Gastroesophageal sphincter (tissue), 4 donors: ENCODE data around the gene ZNF48. TPM values are rescaled to one million over a fixed set of nuclear protein-coding genes. Genes with fewer than 3 reads are reported as not detected.

Source experiments
- ATAC-seq: fragments of 150-250 bp; one replicate; pipeline ENCODE4 v1.9.1; 2016; ENCODE audit warnings: mild to moderate bottlenecking, moderate library complexity
- H3K27ac ChIP-seq, 4 donors: fragments of 200-600 bp; sonication (generic) in 3 of 4; 1 replicate in 3 of 4; 2 replicates in 1 of 4; pipeline ENCODE4 v1.5.1; 2016 to 2019
- H3K27me3 ChIP-seq: fragments of 200-600 bp; sonication (generic); one replicate; pipeline ENCODE4 v1.5.1; 2019
- H3K36me3 ChIP-seq, 2 donors: fragments of 200-600 bp; sonication (generic); one replicate each; pipeline ENCODE4 v1.5.1; 2019; ENCODE audit warnings: control low read depth in 1 of 2
- H3K4me1 ChIP-seq, 3 donors: fragments of 200-600 bp; sonication (generic); 1 replicate in 2 of 3; 2 replicates in 1 of 3; pipeline ENCODE4 v1.5.1; 2016 to 2019; ENCODE audit warnings: control low read depth in 2 of 3
- H3K4me3 ChIP-seq, 2 donors: fragments of 200-600 bp; sonication (generic); one replicate each; pipeline ENCODE4 v1.5.1; 2019; ENCODE audit warnings: mild to moderate bottlenecking in 1 of 2, moderate library complexity in 1 of 2
- H3K9me3 ChIP-seq, 3 donors: fragments of 200-600 bp; sonication (generic); one replicate each; pipeline ENCODE4 v1.5.1; 2017 to 2019; ENCODE audit warnings: control low read depth in 2 of 3
- CTCF ChIP-seq, 4 experiments: fragments of 200-600 bp in 2 of 4; fragments of 450-650 bp in 2 of 4; sonication (generic) in 1 of 4; IDR thresholded peaks; one replicate each; pipeline ENCODE4 v1.5.1; 2017 to 2019; ENCODE audit warnings: antibody characterized with exemption in 4 of 4, mild to moderate bottlenecking in 2 of 4, moderate library complexity in 2 of 4
- EP300 ChIP-seq: sonication (generic); formaldehyde crosslinking; IDR thresholded peaks from one replicate; pipeline ENCODE4 v1.6.1; 2017; ENCODE audit warnings: antibody characterized with exemption, mild to moderate bottlenecking
- POLR2A ChIP-seq, 2 donors: fragments of 450-650 bp; IDR thresholded peaks; one replicate each; pipeline ENCODE4 v1.6.1; 2017; ENCODE audit warnings: antibody characterized with exemption in 2 of 2, mild to moderate bottlenecking in 2 of 2, moderate library complexity in 1 of 2
- POLR2AphosphoS5 ChIP-seq: sonication (generic); formaldehyde crosslinking; IDR thresholded peaks from one replicate; pipeline ENCODE4 v1.6.1; 2017; ENCODE audit warnings: antibody characterized with exemption
- WGBS, 2 donors: methylation state at CpG; one replicate each; pipeline ENCODE4 v1.1.5; 2018; ENCODE audit warnings: low coverage in 1 of 2; 5-methylcytosine and 5-hydroxymethylcytosine counted together
- total RNA-seq, 4 donors: library from RNA; depleted of rRNA; stranded (reverse); fragments of >200 nt; gene quantifications; one replicate each; pipeline ENCODE4 v1.1.0, GENCODE V29; 2016

ZNF48 gene
- total RNA-seq, 4 donors from 2014 or later = 7.9 to 17.5 (median 12.2) TPM

GRCh38 chr16:30356401-30357084 is 38.7 kb upstream of the ZNF48 start:
- H3K27ac ChIP-seq = peak overlapping the region in 3 of 4 donors; percentile 87 to 100 (median 94)

GRCh38 chr16:30357085-30357714 is 38.0 kb upstream of the ZNF48 start:
- H3K4me1 ChIP-seq = peaks cover 3 to 42% (median 32%) of the 10 kb centered on the region in 3 donors
- no peaks in the 10 kb centered on the region for H3K27me3 ChIP-seq
- 64 to 80% methylated on average over 1 to 2 of the region's 5 CpGs for WGBS, 2 donors
- H3K27ac ChIP-seq = peak overlapping the region in 3 of 4 donors; percentile 87 to 100 (median 94)
- ATAC-seq = no peak
- TF ChIP-seq EP300 (no peak), POLR2A (IDR thresholded peaks at IDR 0.05) (no peak), CTCF (IDR thresholded peaks at IDR 0.05) (no peak)
- no peaks in the 10 kb centered on the region for H3K9me3 ChIP-seq
- H3K4me3 ChIP-seq = no peak overlapping the region
- peaks cover 0 to 76% of the 10 kb centered on the region in 2 donors for H3K36me3 ChIP-seq

More at GRCh38 chr16:30356401-30357084, 38.7 kb upstream of the ZNF48 start:
- Histone ChIP-seq H3K4me3 (peak overlapping the region in 1 of 2 donors; percentile 74), H3K27me3 (no peaks in the 10 kb centered on the region), H3K9me3 (no peaks in the 10 kb centered on the region), H3K36me3 (peaks cover 0 to 76% of the 10 kb centered on the region in 2 donors), H3K4me1 (peaks cover 3 to 49% (median 39%) of the 10 kb centered on the region in 3 donors)
- 87 to 93% methylated on average over 3 of the region's 12 CpGs for WGBS, 2 donors
- TF ChIP-seq POLR2AphosphoS5 = no peak
- no peak for TF ChIP-seq POLR2A (IDR thresholded peaks at IDR 0.05)
- no peak for TF ChIP-seq CTCF (IDR thresholded peaks at IDR 0.05)
- TF ChIP-seq EP300 = no peak
- no peak for ATAC-seq

GRCh38 chr16:30357715-30358576 is 37.3 kb upstream of the ZNF48 start:
- no peak for ATAC-seq
- H3K4me1 ChIP-seq = peaks cover 0 to 34% (median 25%) of the 10 kb centered on the region in 3 donors
- no peak for TF ChIP-seq CTCF (IDR thresholded peaks at IDR 0.05)
- TF ChIP-seq POLR2A (IDR thresholded peaks at IDR 0.05) = no peak
- H3K9me3 ChIP-seq = no peaks in the 10 kb centered on the region
- no peaks in the 10 kb centered on the region for H3K27me3 ChIP-seq
- peaks cover 0 to 76% of the 10 kb centered on the region in 2 donors for H3K36me3 ChIP-seq
- peak overlapping the region in 1 of 4 donors; percentile 94 for H3K27ac ChIP-seq
- WGBS, 2 donors = 60 to 64% methylated on average over 1 to 10 of the region's 37 CpGs
- H3K4me3 ChIP-seq = no peak overlapping the region

- H3K27ac ChIP-seq = no peak overlapping the region
- no peak for TF ChIP-seq POLR2AphosphoS5
- no peak for TF ChIP-seq EP300
- H3K4me3 ChIP-seq = no peak overlapping the region
- no peak for ATAC-seq
- no peaks in the 10 kb centered on the region for H3K9me3 ChIP-seq
- peaks cover 0 to 28% (median 21%) of the 10 kb centered on the region in 3 donors for H3K4me1 ChIP-seq
- H3K36me3 ChIP-seq = peaks cover 0 to 76% of the 10 kb centered on the region in 2 donors
- 87% methylated on average over 9 of the region's 9 CpGs; no CpG with 5 or more reads in 1 of the 2 donors for WGBS, 2 donors
- no peaks in the 10 kb centered on the region for H3K27me3 ChIP-seq
Observed at GRCh38 chr16:30358577-30358936, 36.7 kb upstream of the ZNF48 start.
